Duodenal mucosa (tissue), 2 donors: Measurements from ENCODE around the gene VPS13A.

Source experiments
- H3K27ac ChIP-seq: one replicate; pipeline ENCODE4 v1.7.0; 2013; ENCODE audit warnings: low read depth, low read length
- H3K27me3 ChIP-seq, 2 donors: one replicate each; pipeline ENCODE4 v1.7.0; 2013; ENCODE audit warnings: low read length in 2 of 2, control low read depth in 1 of 2; ENCODE audit not compliant: insufficient read depth in 2 of 2, control insufficient read depth in 1 of 2
- H3K36me3 ChIP-seq, 2 donors: one replicate each; pipeline ENCODE4 v1.7.0; 2013; ENCODE audit warnings: low read length in 2 of 2, control low read depth in 1 of 2; ENCODE audit not compliant: insufficient read depth in 2 of 2, control insufficient read depth in 1 of 2
- H3K4me1 ChIP-seq, 2 donors: one replicate each; pipeline ENCODE4 v1.7.0; 2013; ENCODE audit warnings: low read length in 2 of 2, control low read depth in 1 of 2; ENCODE audit not compliant: insufficient read depth in 2 of 2, control insufficient read depth in 1 of 2
- H3K4me3 ChIP-seq, 2 donors: one replicate each; pipeline ENCODE4 v1.7.0; 2013; ENCODE audit warnings: low read length in 2 of 2, low read depth in 1 of 2
- H3K9ac ChIP-seq, 2 donors: one replicate each; pipeline ENCODE4 v1.7.0; 2013; ENCODE audit warnings: low read length in 2 of 2, low read depth in 1 of 2
- H3K9me3 ChIP-seq, 2 donors: one replicate each; pipeline ENCODE4 v1.7.0; 2013; ENCODE audit warnings: low read length in 2 of 2, control low read depth in 1 of 2; ENCODE audit not compliant: control insufficient read depth in 1 of 2

VPS13A gene

GRCh38 chr9:77177143-77177893, at the start of gene VPS13A:
Gene VPS13A, plus strand, starts transcription at chr9:77177534. Its CDS starts 171 bp downstream, at chr9:77177705.
- Histone ChIP-seq H3K27ac (peak within 1 kb of the TSS; percentile 80), H3K27me3 (no peaks in the 10 kb centered on the region)

GRCh38 chr9:77128125-77128789, 49.1 kb upstream of the VPS13A start:
- no peaks in the 10 kb centered on the region for H3K36me3 ChIP-seq
- H3K9ac ChIP-seq, result no peak overlapping the region
- no peaks in the 10 kb centered on the region for H3K9me3 ChIP-seq
- no peak overlapping the region for H3K27ac ChIP-seq
- H3K4me1 ChIP-seq, result no peaks in the 10 kb centered on the region
- H3K27me3 ChIP-seq, result peaks cover 3 to 4% of the 10 kb centered on the region in 2 donors
- H3K4me3 ChIP-seq, result no peak overlapping the region

More at GRCh38 chr9:77177143-77177893, at the start of gene VPS13A:
- peak within 1 kb of the TSS; percentile 92 for H3K4me3 ChIP-seq
- H3K9me3 ChIP-seq, result no peaks in the 10 kb centered on the region
- H3K9ac ChIP-seq, result peak within 1 kb of the TSS; percentile 85 to 91
- H3K36me3 ChIP-seq, result no peaks in the 10 kb centered on the region
- peaks cover 7 to 22% of the 10 kb centered on the region in 2 donors for H3K4me1 ChIP-seq

- peaks cover 0 to 4% of the 10 kb centered on the region in 2 donors for H3K27me3 ChIP-seq
- no peak overlapping the region for H3K9ac ChIP-seq
- H3K27ac ChIP-seq, result no peak overlapping the region
- H3K4me3 ChIP-seq, result no peak overlapping the region
- no peaks in the 10 kb centered on the region for H3K4me1 ChIP-seq
- no peaks in the 10 kb centered on the region for H3K9me3 ChIP-seq
- no peaks in the 10 kb centered on the region for H3K36me3 ChIP-seq
Observed at GRCh38 chr9:77131399-77131798, 45.9 kb upstream of the VPS13A start.

- Histone ChIP-seq H3K36me3 (no peaks in the 10 kb centered on the region), H3K9me3 (no peaks in the 10 kb centered on the region), H3K4me3 (no peak overlapping the region), H3K4me1 (no peaks in the 10 kb centered on the region), H3K27me3 (peaks cover 0 to 3% of the 10 kb centered on the region in 2 donors), H3K9ac (no peak overlapping the region), H3K27ac (no peak overlapping the region)
Observed at GRCh38 chr9:77133011-77133410, 44.3 kb upstream of the VPS13A start.

GRCh38 chr9:77142366-77142765, 35.0 kb upstream of the VPS13A start:
- H3K9ac ChIP-seq, result no peak overlapping the region
- H3K36me3 ChIP-seq, result no peaks in the 10 kb centered on the region
- no peaks in the 10 kb centered on the region for H3K4me1 ChIP-seq
- no peaks in the 10 kb centered on the region for H3K27me3 ChIP-seq
- H3K27ac ChIP-seq, result no peak overlapping the region
- no peaks in the 10 kb centered on the region for H3K9me3 ChIP-seq
- H3K4me3 ChIP-seq, result no peak overlapping the region

- H3K27me3 ChIP-seq, result no peaks in the 10 kb centered on the region
- no peak overlapping the region for H3K9ac ChIP-seq
- H3K27ac ChIP-seq, result no peak overlapping the region
- H3K4me3 ChIP-seq, result no peak overlapping the region
- H3K36me3 ChIP-seq, result no peaks in the 10 kb centered on the region
- no peaks in the 10 kb centered on the region for H3K4me1 ChIP-seq
- H3K9me3 ChIP-seq, result no peaks in the 10 kb centered on the region
Observed at GRCh38 chr9:77149879-77150278, 27.5 kb upstream of the VPS13A start.

- Histone ChIP-seq H3K36me3 (no peaks in the 10 kb centered on the region), H3K27ac (no peak overlapping the region), H3K27me3 (no peaks in the 10 kb centered on the region), H3K9me3 (no peaks in the 10 kb centered on the region), H3K4me3 (no peak overlapping the region), H3K4me1 (no peaks in the 10 kb centered on the region), H3K9ac (no peak overlapping the region)
Observed at GRCh38 chr9:77152289-77152688, 25.0 kb upstream of the VPS13A start.

- Histone ChIP-seq H3K9ac (no peak overlapping the region), H3K4me3 (no peak overlapping the region), H3K4me1 (no peaks in the 10 kb centered on the region), H3K36me3 (no peaks in the 10 kb centered on the region), H3K27me3 (no peaks in the 10 kb centered on the region), H3K9me3 (no peaks in the 10 kb centered on the region), H3K27ac (no peak overlapping the region)
Observed at GRCh38 chr9:77156646-77157371, 20.5 kb upstream of the VPS13A start.

- Histone ChIP-seq H3K27me3 (no peaks in the 10 kb centered on the region), H3K9ac (no peak overlapping the region)
Observed at GRCh38 chr9:77158772-77159513, 18.4 kb upstream of the VPS13A start.

More at GRCh38 chr9:77158772-77159513, 18.4 kb upstream of the VPS13A start:
- H3K27ac ChIP-seq, result no peak overlapping the region
- no peaks in the 10 kb centered on the region for H3K9me3 ChIP-seq
- no peak overlapping the region for H3K4me3 ChIP-seq
- no peaks in the 10 kb centered on the region for H3K36me3 ChIP-seq
- peaks cover 0 to 3% of the 10 kb centered on the region in 2 donors for H3K4me1 ChIP-seq
